Measurements from ENCODE around the gene PLCXD1. TPM values are rescaled to one million over a fixed set of nuclear protein-coding genes. Genes with fewer than 3 reads are reported as not detected.

Gene PLCXD1
- total RNA-seq, 1 donor from 2014 or later = 25.9 TPM

DNA sequence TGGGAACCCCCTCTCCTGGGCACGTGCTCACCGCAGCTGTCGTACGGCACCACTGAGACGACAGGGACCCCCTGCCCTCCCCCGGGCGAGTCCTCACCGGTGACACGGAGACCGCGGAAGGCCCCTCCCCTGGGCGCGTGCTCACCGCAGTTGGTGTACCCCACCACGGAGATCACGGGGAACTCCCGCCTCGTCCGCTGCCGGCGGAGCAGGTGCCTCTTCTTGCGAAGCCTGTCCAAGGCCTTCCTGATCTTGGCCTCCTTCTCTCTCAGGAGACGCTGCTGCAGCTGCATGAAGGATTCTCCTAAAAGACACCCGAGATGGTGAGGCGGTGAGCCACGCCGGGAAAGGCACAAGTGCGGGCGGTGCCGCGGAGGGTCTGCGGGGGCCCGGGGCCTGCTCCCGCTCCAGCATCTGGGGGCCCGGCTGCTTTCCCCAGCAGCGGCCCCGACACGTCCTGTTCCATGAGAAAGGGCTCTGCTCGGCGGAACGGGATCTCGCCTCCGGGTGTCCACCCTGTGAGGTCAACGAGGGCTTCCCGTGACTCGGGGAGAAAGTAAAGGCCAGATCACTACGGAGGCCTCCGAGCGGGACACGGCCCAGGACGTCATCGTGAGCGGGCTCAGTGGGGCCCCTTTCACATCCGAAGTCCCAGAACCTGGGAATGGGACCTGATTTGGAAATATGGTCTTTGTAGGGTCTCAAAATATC, 31.6 kb downstream of the PLCXD1 start:
- DNase-seq (ENCODE audit: low read depth) (no peak), FAIRE-seq (no peak)
- no peak overlapping the region for H3K9ac ChIP-seq (ENCODE audit: low read length)
- H2AFZ ChIP-seq (ENCODE audit: low read depth, low read length) = no peak overlapping the region
- H3K4me3 ChIP-seq (ENCODE audit: insufficient read depth, low read depth, low read length) = no peak overlapping the region
- no peaks in the 10 kb centered on the region for H3K4me1 ChIP-seq (ENCODE audit: insufficient read depth, low read length)
- no peaks in the 10 kb centered on the region for H3K9me3 ChIP-seq (ENCODE audit: insufficient read depth, low read depth, low read length)
- H3K27me3 ChIP-seq (ENCODE audit: insufficient read depth, low read length) = no peaks in the 10 kb centered on the region
- H3K79me2 ChIP-seq (ENCODE audit: insufficient read depth, low read length) = peaks cover 15% of the 10 kb centered on the region
- peaks cover 20% of the 10 kb centered on the region for H4K20me1 ChIP-seq (ENCODE audit: insufficient read depth, low read length)
- H3K4me2 ChIP-seq (ENCODE audit: low read length) = no peak overlapping the region
- TF ChIP-seq, protein P1, sequence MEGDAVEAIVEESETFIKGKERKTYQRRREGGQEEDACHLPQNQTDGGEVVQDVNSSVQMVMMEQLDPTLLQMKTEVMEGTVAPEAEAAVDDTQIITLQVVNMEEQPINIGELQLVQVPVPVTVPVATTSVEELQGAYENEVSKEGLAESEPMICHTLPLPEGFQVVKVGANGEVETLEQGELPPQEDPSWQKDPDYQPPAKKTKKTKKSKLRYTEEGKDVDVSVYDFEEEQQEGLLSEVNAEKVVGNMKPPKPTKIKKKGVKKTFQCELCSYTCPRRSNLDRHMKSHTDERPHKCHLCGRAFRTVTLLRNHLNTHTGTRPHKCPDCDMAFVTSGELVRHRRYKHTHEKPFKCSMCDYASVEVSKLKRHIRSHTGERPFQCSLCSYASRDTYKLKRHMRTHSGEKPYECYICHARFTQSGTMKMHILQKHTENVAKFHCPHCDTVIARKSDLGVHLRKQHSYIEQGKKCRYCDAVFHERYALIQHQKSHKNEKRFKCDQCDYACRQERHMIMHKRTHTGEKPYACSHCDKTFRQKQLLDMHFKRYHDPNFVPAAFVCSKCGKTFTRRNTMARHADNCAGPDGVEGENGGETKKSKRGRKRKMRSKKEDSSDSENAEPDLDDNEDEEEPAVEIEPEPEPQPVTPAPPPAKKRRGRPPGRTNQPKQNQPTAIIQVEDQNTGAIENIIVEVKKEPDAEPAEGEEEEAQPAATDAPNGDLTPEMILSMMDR (IDR thresholded peaks at IDR 0.05; ENCODE audit: insufficient read depth, low read depth, low read length) = no peak
- Mint-ChIP-seq H3K9me3 (ENCODE audit: unreplicated experiment) (no peaks in the 10 kb centered on the region), H3K4me3 (ENCODE audit: unreplicated experiment) (no peak overlapping the region), H3K36me3 (ENCODE audit: low read depth, unreplicated experiment) (peaks cover 11% of the 10 kb centered on the region), H3K27ac (ENCODE audit: unreplicated experiment) (no peak overlapping the region), H3K4me1 (ENCODE audit: low read depth, unreplicated experiment) (no peaks in the 10 kb centered on the region), H3K27me3 (ENCODE audit: low read depth, unreplicated experiment) (no peaks in the 10 kb centered on the region)
- peaks cover 12% of the 10 kb centered on the region for H3K36me3 ChIP-seq (ENCODE audit: insufficient read depth, low read length)
- H3K27ac ChIP-seq (ENCODE audit: low read depth, low read length) = no peak overlapping the region

DNA sequence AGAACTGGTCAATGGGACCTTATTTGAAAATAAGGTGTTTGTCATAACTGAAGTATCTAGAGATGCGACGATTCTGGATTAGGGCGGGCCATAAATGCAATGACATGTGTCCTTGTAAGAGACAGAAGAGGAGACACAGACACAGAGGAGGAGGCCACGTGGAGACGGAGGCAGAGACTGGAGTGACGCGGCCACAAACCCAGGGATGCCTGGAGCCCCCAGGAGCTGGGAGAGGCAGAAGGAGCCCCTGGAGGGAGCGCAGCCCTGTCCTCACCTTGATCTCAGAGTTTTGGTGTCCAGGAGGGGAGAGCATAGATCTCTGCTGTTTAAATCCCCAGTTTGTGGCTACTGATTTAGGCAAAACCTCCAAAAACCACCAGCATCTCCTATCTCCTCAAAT, 32.4 kb downstream of the PLCXD1 start:
- Histone ChIP-seq H3K4me1 (ENCODE audit: insufficient read depth, low read length) (no peaks in the 10 kb centered on the region), H2AFZ (ENCODE audit: low read depth, low read length) (no peak overlapping the region), H4K20me1 (ENCODE audit: insufficient read depth, low read length) (peaks cover 20% of the 10 kb centered on the region), H3K36me3 (ENCODE audit: insufficient read depth, low read length) (peaks cover 8% of the 10 kb centered on the region), H3K4me3 (ENCODE audit: insufficient read depth, low read depth, low read length) (no peak overlapping the region), H3K79me2 (ENCODE audit: insufficient read depth, low read length) (peaks cover 15% of the 10 kb centered on the region), H3K4me2 (ENCODE audit: low read length) (no peak overlapping the region), H3K27me3 (ENCODE audit: insufficient read depth, low read length) (no peaks in the 10 kb centered on the region), H3K9me3 (ENCODE audit: insufficient read depth, low read depth, low read length) (no peaks in the 10 kb centered on the region), H3K27ac (ENCODE audit: low read depth, low read length) (no peak overlapping the region), H3K9ac (ENCODE audit: low read length) (no peak overlapping the region)
- peaks cover 10% of the 10 kb centered on the region for H3K36me3 Mint-ChIP-seq (ENCODE audit: low read depth, unreplicated experiment)
- no peaks in the 10 kb centered on the region for H3K9me3 Mint-ChIP-seq (ENCODE audit: unreplicated experiment)
- no peak overlapping the region for H3K27ac Mint-ChIP-seq (ENCODE audit: unreplicated experiment)
- no peak overlapping the region for H3K4me3 Mint-ChIP-seq (ENCODE audit: unreplicated experiment)
- FAIRE-seq (no peak), DNase-seq (ENCODE audit: low read depth) (no peak)
- H3K27me3 Mint-ChIP-seq (ENCODE audit: low read depth, unreplicated experiment) = no peaks in the 10 kb centered on the region
- H3K4me1 Mint-ChIP-seq (ENCODE audit: low read depth, unreplicated experiment) = no peaks in the 10 kb centered on the region
- no peak for TF ChIP-seq EZH2 (IDR thresholded peaks at IDR 0.05; ENCODE audit: insufficient read depth, low read length)
- TF ChIP-seq, protein P1 (IDR thresholded peaks at IDR 0.05; ENCODE audit: insufficient read depth, low read depth, low read length) = no peak

GRCh38 chrX:314049-314448, 32.9 kb downstream of the PLCXD1 start:
- DNase-seq (ENCODE audit: low read depth) = no peak
- Mint-ChIP-seq H3K9me3 (ENCODE audit: unreplicated experiment) (no peaks in the 10 kb centered on the region), H3K36me3 (ENCODE audit: low read depth, unreplicated experiment) (peaks cover 10% of the 10 kb centered on the region), H3K4me1 (ENCODE audit: low read depth, unreplicated experiment) (no peaks in the 10 kb centered on the region), H3K27ac (ENCODE audit: unreplicated experiment) (no peak overlapping the region), H3K4me3 (ENCODE audit: unreplicated experiment) (no peak overlapping the region), H3K27me3 (ENCODE audit: low read depth, unreplicated experiment) (no peaks in the 10 kb centered on the region)
- no peak overlapping the region for H3K4me2 ChIP-seq (ENCODE audit: low read length)
- no peaks in the 10 kb centered on the region for H3K9me3 ChIP-seq (ENCODE audit: insufficient read depth, low read depth, low read length)
- H3K79me2 ChIP-seq (ENCODE audit: insufficient read depth, low read length) = peaks cover 15% of the 10 kb centered on the region
- no peak overlapping the region for H3K27ac ChIP-seq (ENCODE audit: low read depth, low read length)
- no peak overlapping the region for H3K9ac ChIP-seq (ENCODE audit: low read length)
- no peak for FAIRE-seq
- no peak overlapping the region for H2AFZ ChIP-seq (ENCODE audit: low read depth, low read length)
- H3K36me3 ChIP-seq (ENCODE audit: insufficient read depth, low read length) = peaks cover 8% of the 10 kb centered on the region
- TF ChIP-seq EZH2 (IDR thresholded peaks at IDR 0.05; ENCODE audit: insufficient read depth, low read length) = no peak
- TF ChIP-seq, protein P1 (IDR thresholded peaks at IDR 0.05; ENCODE audit: insufficient read depth, low read depth, low read length) = no peak
- no peaks in the 10 kb centered on the region for H3K27me3 ChIP-seq (ENCODE audit: insufficient read depth, low read length)
- H3K4me3 ChIP-seq (ENCODE audit: insufficient read depth, low read depth, low read length) = no peak overlapping the region
- peaks cover 20% of the 10 kb centered on the region for H4K20me1 ChIP-seq (ENCODE audit: insufficient read depth, low read length)
- H3K4me1 ChIP-seq (ENCODE audit: insufficient read depth, low read length) = no peaks in the 10 kb centered on the region
